Measurements from ENCODE around the gene LRIT1.

Gene LRIT1

DNA sequence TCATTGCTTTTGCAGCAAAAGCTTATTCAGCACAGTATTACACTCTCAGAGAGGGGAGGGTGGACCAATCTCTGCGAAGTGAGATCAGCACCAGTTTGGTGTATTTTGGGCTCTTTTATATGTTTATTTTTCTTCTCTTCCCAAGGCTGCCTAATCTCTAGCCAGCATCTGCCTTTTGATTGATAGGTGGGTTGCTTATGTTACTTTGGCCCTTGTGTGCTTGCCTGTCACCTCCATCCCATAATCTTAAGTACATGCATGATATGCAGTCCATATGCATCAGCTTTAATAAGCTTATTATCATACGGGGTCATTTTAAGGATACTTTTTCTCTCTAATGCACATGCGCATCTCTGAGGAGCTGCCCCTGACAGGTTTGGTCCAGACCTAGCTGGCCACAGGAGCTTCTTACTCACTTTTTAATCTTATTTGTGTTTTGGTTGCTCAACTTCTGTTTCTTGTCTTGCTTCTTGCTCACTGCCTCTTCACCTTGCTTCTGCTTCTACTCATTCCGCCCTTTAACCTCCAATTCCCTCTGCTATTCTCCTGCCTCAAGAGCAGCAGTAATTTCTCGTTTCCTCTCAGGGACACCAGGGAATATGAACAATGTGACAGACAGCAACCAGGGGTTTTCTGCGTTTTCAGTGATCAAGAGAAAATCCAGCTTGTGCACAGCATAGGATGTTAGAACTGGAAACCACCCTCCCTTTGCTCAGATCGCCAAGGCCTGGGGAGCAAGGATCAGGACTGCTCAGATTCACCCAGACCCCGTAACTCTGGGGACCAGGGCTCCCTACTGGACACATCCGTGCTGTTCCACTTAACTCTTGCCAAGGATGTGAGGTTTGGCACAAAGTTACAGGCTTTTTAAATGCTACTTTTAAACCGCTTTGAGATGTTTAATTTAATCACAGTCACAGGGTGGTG lies 13.5 kb upstream of the LRIT1 start:
- no peak for DNase-seq

DNA sequence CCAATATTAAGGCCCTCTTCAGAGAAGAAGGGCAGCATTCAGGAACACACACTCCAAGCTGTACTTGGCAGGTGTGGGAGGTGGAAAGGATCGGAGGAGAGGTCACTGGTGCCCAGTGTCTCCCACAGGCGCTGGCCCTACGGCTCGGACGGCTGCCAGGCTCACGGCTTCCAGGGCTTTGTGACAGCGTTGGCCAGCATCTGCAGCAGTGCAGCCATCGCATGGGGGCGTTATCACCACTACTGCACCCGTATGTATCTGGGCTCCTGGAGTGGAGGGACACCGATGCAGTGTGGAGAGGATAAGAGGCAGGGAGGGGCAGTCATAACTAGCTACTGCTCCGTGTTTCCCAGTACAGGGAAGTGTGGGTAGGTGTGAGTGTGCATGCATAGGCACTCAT lies 7.4 kb upstream of the LRIT1 start:
- no peak for DNase-seq

DNA sequence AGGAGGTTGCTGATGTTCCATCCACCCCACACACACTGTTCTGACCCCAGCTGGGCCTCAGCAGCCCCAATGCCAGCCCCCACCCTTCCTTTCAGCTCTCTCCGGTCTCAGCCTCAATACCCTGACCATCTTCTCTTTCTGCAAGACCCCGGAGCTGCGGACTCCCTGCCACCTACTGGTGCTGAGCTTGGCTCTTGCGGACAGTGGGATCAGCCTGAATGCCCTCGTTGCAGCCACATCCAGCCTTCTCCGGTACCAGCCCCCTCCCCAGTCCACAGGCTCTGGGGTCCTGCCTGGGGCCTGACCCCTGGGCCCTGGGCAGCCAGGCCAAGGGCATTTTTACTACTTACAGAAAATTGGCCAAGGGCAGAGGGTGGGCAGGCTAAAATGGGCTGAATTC lies 6.2 kb upstream of the LRIT1 start:
- no peak for DNase-seq

DNA sequence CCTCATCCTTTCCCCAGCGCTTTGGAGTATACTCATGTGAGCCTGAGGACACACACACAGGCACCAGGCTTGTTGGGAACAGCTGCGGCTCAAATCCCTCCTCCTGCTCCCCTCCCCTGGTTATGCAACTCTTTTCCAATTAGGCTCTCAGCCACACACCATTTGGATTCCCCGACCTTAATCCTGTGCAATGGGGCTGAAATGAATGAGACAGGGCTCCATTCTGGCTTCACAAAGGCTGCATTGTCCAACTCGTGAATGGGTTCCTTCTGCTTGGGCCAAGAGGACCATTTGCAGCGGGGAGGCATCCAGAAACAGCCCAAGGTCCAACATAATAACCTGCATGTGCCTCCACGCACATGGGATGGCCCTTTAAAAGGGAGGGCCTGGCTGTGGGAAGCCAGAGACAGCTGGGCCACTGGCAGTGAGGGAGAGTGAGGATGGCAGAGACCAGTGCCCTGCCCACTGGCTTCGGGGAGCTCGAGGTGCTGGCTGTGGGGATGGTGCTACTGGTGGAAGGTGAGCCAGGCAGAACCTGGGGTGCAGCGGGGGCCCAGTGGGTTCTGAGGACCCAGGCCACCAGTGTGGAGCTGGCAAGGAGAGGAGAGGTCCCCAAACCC lies 3.4 kb upstream of the LRIT1 start, which contains the start of gene RGR:
RGR (plus strand) TSS at position 403 of the 620 bp plus-strand sequence; CDS start at position 441, 38 bp downstream.
- DNase-seq = no peak

DNA sequence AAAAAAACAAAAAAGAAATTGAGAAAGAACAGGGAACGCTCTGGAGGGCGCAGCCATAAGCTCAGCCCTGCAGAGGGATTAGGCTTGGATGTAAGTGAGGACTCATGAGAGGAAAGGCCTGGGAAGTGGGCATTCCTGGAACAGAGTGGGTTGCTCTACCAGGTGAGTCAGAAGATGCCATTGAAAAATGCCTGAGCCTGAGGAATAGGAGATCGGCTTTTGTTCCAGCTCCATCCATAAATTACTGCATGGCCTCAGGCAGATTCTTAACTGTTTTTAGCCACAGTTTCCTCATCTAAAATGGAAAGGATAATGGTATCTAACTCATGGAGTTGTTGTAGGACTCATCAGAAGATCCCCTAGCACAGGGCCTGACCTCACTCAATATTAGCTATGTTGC lies 2.4 kb upstream of the LRIT1 start:
- no peak for DNase-seq

DNA sequence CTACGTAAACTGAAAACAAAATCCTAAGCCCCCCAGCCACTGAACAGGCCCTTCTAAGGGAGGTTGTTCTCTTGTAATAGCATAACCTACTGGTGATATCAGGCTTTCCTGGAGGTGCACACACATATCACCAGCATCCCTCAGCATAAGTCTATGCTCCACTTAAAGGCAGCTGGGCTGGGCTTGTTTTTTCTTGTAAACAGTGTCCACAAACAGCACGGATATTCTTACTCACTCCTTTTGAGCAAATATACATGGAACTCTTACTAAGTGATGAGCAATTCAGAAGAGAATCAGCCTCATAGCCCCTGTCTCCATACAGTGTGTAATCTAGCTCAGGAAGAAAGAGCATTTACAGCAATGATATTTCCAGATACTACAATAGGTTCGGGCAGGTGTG lies 2.4 kb downstream of the LRIT1 start:
- no peak for DNase-seq

DNA sequence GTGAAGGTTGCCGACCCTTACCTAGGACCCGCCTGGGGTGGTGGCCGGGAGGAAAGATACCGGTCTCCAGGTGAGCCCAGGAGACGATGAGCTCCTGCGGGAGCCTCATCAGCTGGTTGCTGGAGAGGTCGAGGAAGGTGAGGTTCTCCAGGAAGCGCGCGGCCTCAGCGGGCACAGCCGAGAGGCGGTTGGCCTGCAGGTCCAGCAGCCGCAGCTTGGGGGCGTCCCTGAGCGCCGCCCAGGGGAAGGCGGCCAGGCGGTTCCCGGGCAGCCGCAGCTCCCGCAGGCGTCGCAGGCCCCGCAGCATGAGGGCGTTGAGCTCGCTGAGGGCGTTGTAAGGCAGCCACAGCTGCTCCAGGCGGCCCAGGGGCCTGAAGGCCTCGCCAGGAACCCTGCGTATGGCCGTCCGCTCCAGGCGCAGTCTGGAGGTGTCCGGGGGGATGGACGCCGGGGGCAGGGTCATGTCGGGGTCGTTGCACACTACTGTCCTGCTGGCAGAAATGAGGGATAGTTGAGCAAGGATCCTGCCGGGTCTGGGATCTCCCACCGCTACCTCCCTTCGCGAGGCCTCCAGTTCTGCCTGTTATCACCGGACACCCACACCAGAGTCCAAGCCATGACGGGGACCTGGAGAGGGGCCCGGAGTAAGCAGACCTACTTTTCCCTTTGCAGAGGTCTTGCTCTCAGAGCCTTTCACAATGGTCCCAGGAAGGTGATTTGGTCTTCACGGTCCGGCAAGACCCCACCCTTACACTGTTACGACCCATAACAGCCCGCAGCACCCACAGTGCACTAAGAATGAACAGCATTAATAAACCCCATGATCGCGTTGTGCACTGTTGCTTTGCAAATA lies 3.9 kb downstream of the LRIT1 start:
- no peak for DNase-seq

DNA sequence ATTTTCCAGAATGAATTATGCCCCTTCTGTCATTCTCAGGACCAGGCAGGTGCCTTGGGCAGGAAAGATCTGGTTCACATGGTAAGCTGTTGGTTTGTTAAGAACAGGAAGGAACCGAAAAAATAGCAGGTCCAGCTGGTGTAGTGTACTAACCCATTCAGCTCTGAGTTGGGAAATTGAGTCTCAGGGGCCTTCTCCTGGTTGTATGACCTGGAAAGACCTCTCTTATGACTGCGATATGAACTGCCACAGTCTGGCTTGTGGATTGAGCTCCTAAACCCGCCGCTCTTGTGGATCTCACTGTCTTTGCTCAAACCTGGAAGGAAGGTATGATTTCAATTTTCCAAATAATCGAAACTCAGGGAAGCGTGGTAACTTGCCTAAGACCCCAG lies 4.5 kb downstream of the LRIT1 start:
- no peak for DNase-seq

DNA sequence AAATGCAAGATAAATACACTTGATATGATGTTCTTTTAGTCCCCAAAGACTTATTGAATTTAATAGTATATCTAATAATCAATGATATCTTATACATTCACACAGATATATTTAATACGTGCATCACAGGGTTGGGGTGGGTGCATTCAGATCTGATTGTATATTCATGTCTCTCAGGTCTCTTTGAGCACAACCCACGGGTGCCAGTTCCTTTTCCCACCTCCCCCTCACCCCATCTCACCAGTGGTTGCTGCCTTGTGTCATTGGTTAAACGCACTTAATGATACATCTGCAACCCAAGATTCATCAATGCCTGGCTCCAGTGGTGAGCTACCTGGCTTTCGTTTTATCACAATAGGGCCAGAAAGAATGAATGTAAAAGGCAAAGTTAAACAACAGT lies 6.2 kb downstream of the LRIT1 start:
- no peak for DNase-seq

DNA sequence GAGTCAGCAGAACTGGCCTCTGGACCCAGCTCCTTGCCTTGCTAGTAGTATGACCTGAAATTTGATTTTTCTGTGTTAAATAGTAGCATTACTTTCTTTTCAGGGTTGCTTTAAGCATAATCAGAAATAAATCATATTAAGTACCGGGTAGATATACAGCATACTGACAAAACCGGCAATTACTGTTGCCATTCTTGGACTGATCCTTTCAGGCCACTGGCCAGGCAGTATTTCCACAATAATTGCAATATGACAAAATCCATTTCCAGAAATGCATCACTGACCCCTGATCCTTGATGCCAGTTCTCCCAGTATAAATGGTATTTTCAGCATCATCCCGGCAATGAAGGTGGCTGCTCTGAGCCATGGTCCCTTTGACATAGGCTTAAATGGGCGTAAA lies 6.9 kb downstream of the LRIT1 start:
- DNase-seq = no peak

DNA sequence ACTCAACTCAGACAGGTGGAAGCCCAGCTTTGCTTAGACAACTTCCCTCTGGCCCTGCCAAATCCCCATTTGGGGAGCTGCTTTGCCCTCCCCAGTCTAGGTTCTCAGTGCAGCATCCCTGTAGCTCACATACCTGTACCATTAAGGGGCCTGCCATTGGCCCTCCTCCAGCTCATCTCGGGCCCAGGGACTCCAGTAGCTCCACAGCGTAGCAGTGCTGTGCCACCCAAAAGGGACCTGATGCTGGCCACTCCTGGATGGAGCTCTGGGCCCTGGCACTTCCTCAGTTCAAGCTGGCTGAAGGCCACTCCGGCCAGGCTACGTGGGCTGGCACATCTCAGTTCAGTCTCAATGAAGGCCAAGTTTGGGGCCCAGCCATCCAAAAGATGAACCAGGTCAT lies 7.4 kb downstream of the LRIT1 start:
- DNase-seq = no peak

DNA sequence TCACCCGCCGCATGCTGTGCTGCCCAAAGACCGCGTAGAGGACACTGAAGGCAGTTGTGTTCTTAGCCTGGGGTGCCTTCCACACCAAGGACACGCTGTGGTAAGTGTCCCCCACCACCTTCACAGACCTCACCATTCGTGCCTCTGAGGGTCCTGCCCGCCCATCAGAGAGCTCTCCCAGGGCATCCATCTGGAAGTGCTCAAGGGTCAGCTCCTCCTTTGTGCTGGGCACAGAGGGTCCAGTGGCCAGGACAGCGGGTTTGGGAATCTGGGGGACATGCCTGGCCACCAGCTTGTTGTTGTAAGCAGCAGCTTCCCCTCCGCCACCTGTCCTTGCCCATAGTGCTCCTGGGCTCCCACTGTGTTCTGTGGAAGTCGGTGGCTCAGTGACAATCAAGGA lies 9.0 kb downstream of the LRIT1 start:
- no peak for DNase-seq

DNA sequence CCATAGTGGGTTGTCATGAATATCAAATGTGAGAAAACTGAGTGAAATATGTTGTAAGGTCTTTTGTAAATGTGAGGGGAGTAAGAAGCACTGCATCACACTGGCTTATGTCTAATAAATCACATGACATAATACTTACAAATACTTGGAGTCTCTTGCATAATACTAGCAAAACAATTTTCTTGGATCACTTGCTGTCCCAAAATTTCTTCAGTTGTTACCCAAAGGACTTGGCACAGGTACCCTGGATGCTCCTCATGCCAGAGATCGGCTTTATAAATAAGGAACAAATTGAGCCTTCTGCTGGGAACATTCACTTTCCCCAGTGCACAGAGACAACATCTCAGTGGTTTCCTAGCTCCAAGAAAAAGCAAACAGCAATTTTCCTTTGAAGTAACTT lies 11.0 kb downstream of the LRIT1 start:
- no peak for DNase-seq

DNA sequence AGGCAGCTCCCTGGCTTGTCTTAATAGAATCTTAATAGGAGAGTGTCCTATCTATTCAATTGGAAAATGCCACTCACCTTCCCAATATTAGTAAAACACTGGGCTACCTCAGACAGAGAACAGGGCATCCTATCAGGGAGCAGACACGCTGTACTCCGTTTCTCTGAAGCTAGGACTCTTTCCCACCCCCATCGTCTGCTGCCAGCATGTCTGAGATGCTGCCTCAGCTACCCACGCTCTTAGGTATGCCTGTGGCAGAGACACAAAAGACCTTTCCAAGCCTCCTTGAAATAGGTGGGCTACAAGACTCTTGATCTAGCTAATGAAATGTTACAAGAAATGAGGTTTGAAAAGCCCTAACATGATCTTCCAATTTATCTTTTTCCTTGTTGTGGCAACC lies 13.5 kb downstream of the LRIT1 start:
- no peak for DNase-seq

DNA sequence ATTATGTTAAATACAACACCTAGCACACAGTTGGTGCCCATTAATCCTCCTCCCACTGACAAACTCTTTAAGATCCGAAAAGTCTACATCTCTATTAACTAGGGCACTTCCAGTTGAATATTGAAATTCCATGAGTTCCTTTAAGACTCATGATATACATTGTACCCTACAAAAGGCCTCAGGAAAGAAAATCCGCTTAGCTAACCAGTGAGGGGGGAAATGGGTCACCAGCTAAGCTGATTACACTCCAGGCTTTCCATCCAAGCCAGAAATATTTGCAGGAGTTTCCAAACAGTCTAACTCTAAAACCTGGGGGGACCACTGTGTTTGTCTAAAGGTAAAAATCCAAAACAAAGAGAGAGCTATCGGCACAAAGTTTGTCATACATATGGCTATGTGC lies 14.7 kb downstream of the LRIT1 start:
- DNase-seq = no peak

DNA sequence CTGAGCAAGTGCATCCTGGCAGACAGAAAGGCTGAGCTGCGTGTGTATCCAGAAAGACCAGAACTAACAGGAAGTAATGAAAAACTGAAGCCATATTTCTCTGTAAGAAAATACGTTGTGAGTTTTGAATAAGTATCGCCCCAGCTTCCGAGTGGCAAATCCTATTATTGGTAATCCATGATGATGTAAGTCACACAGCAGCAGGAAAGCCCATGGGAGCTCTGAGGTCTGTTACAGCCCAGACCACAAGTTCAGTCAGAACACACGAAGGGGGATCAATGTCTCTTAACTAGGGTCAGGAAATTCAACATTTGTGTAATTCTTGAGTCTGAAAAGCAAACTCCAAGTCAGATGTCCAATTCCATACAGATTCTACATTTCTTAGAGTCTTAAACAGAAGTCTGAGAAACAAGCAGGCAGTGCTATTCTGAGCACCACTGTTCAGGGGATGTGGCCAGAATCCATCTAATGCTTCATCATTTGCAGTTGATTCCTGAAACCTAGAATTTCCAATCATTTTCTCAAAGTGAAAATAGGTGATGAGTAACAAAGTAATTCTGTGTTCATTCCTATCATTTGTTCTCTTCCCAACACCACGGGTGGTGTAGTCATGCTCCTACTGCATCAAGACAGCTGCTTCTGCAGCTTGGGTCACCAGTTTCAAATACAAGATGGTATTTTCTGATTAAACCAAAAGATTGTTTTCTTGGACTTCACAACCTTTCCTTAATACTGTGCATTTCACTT lies 15.7 kb downstream of the LRIT1 start, which contains the start of gene LRIT2:
LRIT2 (minus strand) TSS at position 118 of the 747 bp plus-strand sequence; CDS start at position 94, 24 bp downstream.
- no peak for DNase-seq

DNA sequence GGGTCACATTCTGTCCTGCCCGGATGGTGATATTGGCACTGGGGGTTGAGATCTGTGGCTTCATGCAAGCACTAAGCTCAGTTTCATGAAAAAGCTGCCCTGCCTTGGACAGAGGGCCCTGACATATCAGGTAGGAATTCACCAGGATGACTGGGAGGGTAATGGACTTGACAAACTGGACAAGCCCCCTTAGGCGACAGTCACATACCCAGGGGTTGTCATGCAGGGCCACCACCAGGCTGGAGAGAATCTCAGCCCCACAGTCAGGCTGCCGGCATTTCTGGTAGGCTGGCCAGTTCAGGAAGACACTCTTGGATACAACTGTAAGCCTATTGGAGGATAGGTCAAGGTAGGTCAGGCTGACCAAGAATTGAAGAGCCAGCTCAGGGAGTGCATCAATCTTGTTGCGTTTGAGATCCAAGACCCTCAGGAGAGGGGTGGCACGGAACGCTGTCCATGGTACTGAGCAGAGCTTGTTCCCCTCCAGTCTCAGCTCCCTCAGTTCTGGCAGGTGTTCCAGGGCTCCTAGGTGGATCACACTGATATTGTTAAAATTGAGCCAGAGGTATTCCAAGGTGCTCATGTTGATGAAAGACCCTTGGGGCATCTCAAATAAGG lies 16.8 kb downstream of the LRIT1 start:
- no peak for DNase-seq

DNA sequence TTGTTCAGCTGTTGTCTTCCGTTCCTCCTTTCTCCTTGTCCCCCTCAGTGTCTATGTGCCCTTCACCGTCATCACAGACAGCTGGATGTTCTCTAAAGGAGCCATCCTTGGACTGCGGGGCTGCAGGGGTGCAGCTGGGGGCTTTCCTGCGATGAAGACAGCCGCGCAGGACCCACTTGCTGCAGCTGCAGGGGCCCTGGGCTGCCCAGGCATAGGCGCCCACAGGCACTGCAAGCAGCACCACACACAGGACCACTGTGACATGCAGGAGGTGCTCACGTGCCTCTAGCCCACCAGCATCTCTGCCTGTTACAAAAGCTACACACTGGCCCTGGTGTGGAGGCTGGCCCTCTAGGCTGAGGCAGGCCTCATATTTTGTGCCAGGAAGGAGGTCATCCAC lies 19.4 kb downstream of the LRIT1 start:
- DNase-seq = no peak

DNA sequence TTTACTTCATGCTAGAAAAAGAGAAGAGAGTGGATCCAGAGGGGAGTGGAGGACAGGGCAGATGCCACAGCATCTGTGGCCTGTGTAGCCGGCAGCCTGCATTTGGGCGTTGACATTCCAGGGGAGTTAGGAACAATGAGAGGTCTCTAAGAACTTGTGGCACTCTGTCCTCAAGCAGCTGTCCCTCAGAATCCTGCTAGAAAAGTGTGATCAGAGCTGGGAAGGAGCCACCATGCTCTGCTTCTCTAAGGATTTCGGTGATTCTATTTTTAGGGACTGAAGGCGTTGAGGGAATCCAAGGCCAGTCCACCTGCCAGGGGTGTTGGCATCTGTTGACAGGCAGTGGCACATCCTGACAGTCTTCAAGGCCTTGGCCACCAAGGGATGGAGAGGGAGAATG lies 23.6 kb downstream of the LRIT1 start:
- DNase-seq = no peak

DNA sequence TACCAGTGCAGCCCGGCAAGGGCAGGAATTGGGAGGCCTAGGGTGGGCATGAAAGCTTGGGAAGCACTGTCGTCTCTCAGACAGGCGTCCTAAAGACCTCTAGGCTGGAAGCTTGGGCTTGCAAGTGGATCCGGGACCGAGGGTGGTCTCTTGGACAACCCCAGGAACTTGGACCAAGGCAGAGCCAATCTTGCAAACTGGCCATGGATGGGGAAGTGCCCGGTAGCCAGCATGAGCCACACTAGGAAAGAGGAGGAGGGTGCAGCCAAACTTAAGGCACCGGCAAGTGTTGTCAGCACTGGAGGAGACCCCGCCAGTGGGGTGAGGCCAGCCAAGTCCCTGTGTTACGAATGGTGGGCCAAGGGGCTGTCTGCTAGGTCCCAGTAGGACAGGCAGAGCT lies 24.5 kb downstream of the LRIT1 start:
- no peak for DNase-seq

DNA sequence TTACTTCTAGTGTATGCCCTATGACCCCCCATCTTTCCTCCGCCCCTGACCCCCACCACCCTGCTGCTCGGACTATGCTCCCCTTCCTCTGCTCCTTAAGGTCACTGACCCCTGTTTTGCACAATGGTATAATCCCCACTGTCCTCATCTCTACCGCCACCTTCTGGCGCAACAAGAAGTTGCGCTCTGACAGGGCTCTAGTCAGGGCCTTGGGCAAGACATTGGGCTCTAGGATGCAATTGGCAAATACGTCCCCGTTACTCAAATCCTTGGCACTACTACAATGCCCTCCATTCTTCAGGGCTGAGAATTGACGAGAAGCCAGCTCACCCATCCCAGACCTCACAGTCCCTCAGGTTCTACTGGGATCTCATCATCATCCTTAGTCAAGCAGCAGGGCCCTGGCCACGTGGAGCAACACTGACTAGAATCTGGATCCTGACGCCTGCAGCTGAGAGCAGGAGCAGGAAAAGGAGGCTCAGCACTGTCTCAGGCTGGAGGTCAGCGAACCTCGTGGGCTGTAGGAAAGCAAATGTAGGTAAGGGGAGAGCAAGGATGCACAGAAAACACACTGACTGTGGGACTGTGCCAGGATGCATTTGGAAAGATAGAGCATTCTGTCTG lies 26.6 kb downstream of the LRIT1 start:
- DNase-seq = peak; percentile 23 to 29

Data from AML-193 (cell line).